ENCODE measurements around the gene CITED2. TPM values are rescaled to one million over a fixed set of nuclear protein-coding genes. Genes with fewer than 3 reads are reported as not detected.

CITED2 gene, protein sequence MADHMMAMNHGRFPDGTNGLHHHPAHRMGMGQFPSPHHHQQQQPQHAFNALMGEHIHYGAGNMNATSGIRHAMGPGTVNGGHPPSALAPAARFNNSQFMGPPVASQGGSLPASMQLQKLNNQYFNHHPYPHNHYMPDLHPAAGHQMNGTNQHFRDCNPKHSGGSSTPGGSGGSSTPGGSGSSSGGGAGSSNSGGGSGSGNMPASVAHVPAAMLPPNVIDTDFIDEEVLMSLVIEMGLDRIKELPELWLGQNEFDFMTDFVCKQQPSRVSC
- polyA plus RNA-seq = 6.5 and 9.0 TPM in 2 replicates

DNA sequence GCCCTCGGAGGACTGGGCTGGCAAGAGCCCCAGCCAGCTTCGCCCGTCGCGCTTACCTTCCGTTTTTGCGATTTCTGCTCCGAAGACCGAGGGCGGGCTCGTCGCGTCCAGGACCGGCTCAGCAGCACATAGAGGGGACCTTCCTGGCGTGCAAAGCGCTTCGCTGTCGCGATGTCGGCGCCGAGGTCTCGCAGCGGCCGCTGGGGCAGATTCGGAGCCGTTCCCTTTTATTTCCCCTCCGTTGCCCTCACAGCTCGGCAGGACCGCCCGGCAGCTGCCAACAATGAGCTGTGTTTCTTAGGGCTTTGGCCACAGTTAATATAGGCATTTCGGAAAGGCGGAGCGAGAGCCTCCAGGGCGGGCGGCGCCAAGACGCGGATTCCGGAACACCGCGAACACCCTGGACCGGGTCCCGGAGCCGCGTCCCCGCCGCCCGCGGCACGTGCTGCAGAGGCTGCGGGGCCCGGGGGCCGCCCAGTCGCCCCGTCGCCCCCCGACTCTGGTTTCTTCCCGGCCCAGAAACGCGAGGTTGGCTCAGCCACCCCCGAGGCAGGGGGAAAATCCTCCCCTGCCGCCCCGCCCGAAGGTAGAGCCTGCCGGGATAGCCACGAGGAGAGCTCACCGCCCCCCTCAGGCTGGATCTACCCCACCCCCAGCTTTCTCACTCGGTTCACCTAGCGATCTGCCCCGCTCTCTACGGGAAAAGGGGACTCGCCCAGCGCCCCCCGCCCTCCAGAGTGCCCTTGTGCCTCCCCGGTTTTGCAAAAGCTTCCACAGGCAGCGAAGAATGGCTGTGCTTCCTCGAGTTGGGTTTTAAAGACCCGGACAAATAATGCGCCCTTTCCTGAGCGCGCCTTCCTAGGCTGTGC lies at the start of gene CITED2:
Gene CITED2, minus strand, starts transcription at position 292 of the 869 bp plus-strand sequence. CDS start 704 bp downstream, outside the sequence.

Other genes starting within 250 kb of the CITED2 start
- 7.5 and 9.5 TPM in 2 replicates for gene HECA, start 239.6 kb downstream of the CITED2 start, polyA plus RNA-seq
- gene TXLNB, start 82.7 kb downstream of the CITED2 start, polyA plus RNA-seq = not detected in 2 replicates

Measured in Purkinje cell (primary cell).